GM19351 (cell line): ENCODE results near the gene GRB10.

Experiments used
- ATAC-seq: cut with Tn5 transposase; IDR thresholded peaks from one replicate; pipeline ENCODE4 v1.9.1; 2021; ENCODE audit warnings: mild to moderate bottlenecking, moderate library complexity; ENCODE audit not compliant: unreplicated experiment

The GRB10 gene

GRCh38 chr7:50658696-50659095 is 124.0 kb downstream of the GRB10 start:
- no peak for ATAC-seq

- ATAC-seq: no peak
These were observed 124.8 kb downstream of the GRB10 start for GRCh38 chr7:50657912-50658311.

- ATAC-seq: no peak
These were observed 125.3 kb downstream of the GRB10 start for GRCh38 chr7:50657341-50657873.

GRCh38 chr7:50656141-50656895 is 126.4 kb downstream of the GRB10 start:
- ATAC-seq: no peak

- ATAC-seq: no peak
These were observed 127.2 kb downstream of the GRB10 start for GRCh38 chr7:50655490-50655889.

GRCh38 chr7:50655020-50655419 is 127.7 kb downstream of the GRB10 start:
- no peak for ATAC-seq

GRCh38 chr7:50653981-50654425 is 128.7 kb downstream of the GRB10 start:
- no peak for ATAC-seq

GRCh38 chr7:50653126-50653864 is 129.4 kb downstream of the GRB10 start:
- no peak for ATAC-seq

GRCh38 chr7:50652400-50653125 is 130.1 kb downstream of the GRB10 start:
- no peak for ATAC-seq

GRCh38 chr7:50651271-50651989 is 131.3 kb downstream of the GRB10 start:
- peak; percentile 85 for ATAC-seq

GRCh38 chr7:50650057-50650664 is 132.5 kb downstream of the GRB10 start:
- no peak for ATAC-seq

- no peak for ATAC-seq
These were observed 133.3 kb downstream of the GRB10 start for GRCh38 chr7:50649259-50649885.

- no peak for ATAC-seq
These were observed 134.0 kb downstream of the GRB10 start for GRCh38 chr7:50648570-50649169.

- no peak for ATAC-seq
These were observed 134.6 kb downstream of the GRB10 start for GRCh38 chr7:50648076-50648475.

- ATAC-seq: no peak
These were observed 135.3 kb downstream of the GRB10 start for GRCh38 chr7:50647286-50647980.

GRCh38 chr7:50646069-50646468 is 136.6 kb downstream of the GRB10 start:
- ATAC-seq: no peak

- ATAC-seq: no peak
These were observed 137.5 kb downstream of the GRB10 start for GRCh38 chr7:50645186-50645585.

GRCh38 chr7:50644586-50644985 is 138.1 kb downstream of the GRB10 start:
- ATAC-seq: no peak

- ATAC-seq: no peak
These were observed 138.6 kb downstream of the GRB10 start for GRCh38 chr7:50644114-50644513.
